ENCODE measurements around the gene DOCK10. TPM values are rescaled to one million over a fixed set of nuclear protein-coding genes. Genes with fewer than 3 reads are reported as not detected.

DOCK10 gene
- total and polyA plus RNA-seq, 11 donors = 0.31 to 28.6 (median 2.0) TPM

- no peaks in the 10 kb centered on the region for H3K9me3 ChIP-seq
- H3K27ac ChIP-seq = peak overlapping the region in 1 of 12 donors; percentile 6
- H3K27me3 ChIP-seq = no peaks in the 10 kb centered on the region
- H3K36me3 ChIP-seq = peaks cover 0 to 5% (median 0%) of the 10 kb centered on the region in 9 donors
- intact Hi-C loops (cut with DNase I) = no loop called here
- H3K4me3 ChIP-seq = no peak overlapping the region
- ATAC-seq = peak; percentile 62 to 80 (median 70)
- WGBS, 4 donors = 29 to 42% (median 31%) methylated on average over 5 of the region's 5 CpGs
- TF ChIP-seq POLR2A (IDR thresholded peaks at IDR 0.05) = no peak
- no peak for TF ChIP-seq CTCF (IDR thresholded peaks at IDR 0.05)
- peak in 4 of 5 donors; percentile 40 to 54 (median 41) for DNase-seq
- H3K4me1 ChIP-seq = peaks cover 0 to 19% (median 2%) of the 10 kb centered on the region in 12 donors
Observed at GRCh38 chr2:224909885-224910573, 132.2 kb downstream of the DOCK10 start.

- DNase-seq = no peak
- intact Hi-C loops (cut with DNase I) = no loop called here
- Histone ChIP-seq H3K27me3 (no peaks in the 10 kb centered on the region), H3K4me3 (no peak overlapping the region), H3K4me1 (peaks cover 0 to 19% (median 2%) of the 10 kb centered on the region in 12 donors), H3K36me3 (no peaks in the 10 kb centered on the region), H3K27ac (no peak overlapping the region), H3K9me3 (no peaks in the 10 kb centered on the region)
- no peak for TF ChIP-seq CTCF (IDR thresholded peaks at IDR 0.05)
- ATAC-seq = no peak
- WGBS, 4 donors = 63 to 84% (median 72%) methylated on average over 2 of the region's 2 CpGs
Observed at GRCh38 chr2:224908818-224909217, 133.4 kb downstream of the DOCK10 start.

- H3K4me1 ChIP-seq = peaks cover 0 to 2% (median 0%) of the 10 kb centered on the region in 12 donors
- H3K36me3 ChIP-seq = no peaks in the 10 kb centered on the region
- no peaks in the 10 kb centered on the region for H3K9me3 ChIP-seq
- H3K4me3 ChIP-seq = no peak overlapping the region
- ATAC-seq = no peak
- 37 to 43% (median 42%) methylated on average over 1 of the region's 1 CpG for WGBS, 4 donors
- H3K27ac ChIP-seq = no peak overlapping the region
- no peaks in the 10 kb centered on the region for H3K27me3 ChIP-seq
- TF ChIP-seq CTCF (IDR thresholded peaks at IDR 0.05) (no peak), POLR2A (IDR thresholded peaks at IDR 0.05) (no peak)
- no peak for DNase-seq
- intact Hi-C loops (cut with DNase I) = no loop called here
Observed at GRCh38 chr2:224904381-224904780, 137.9 kb downstream of the DOCK10 start.

- ATAC-seq (no peak), DNase-seq (no peak)
- no peak overlapping the region for H3K4me3 ChIP-seq
- no peak overlapping the region for H3K27ac ChIP-seq
- peaks cover 0 to 3% (median 0%) of the 10 kb centered on the region in 12 donors for H3K4me1 ChIP-seq
- TF ChIP-seq POLR2A (IDR thresholded peaks at IDR 0.05) (no peak), CTCF (IDR thresholded peaks at IDR 0.05) (no peak)
- WGBS, 4 donors = 84 to 93% (median 91%) methylated on average over 1 of the region's 1 CpG
- no peaks in the 10 kb centered on the region for H3K9me3 ChIP-seq
- H3K27me3 ChIP-seq = no peaks in the 10 kb centered on the region
- intact Hi-C loops (cut with DNase I) = no loop called here
- H3K36me3 ChIP-seq = no peaks in the 10 kb centered on the region
Observed at GRCh38 chr2:224903621-224904020, 138.6 kb downstream of the DOCK10 start.

All from heart left ventricle (tissue), 16 donors.